Activated CD8-positive, alpha-beta memory T cell treated with anti-CD3 and anti-CD28 coated beads, Interleukin-2, amount 50 U/mL, for 24 hours (primary cell): ENCODE measurements around the gene TCN1.
"Not testable (repeated sequence)": the region's sequence is repeated elsewhere in the genome, so short reads cannot be mapped to it uniquely, and the experiment has no call there.

Experiments used
- DNase-seq: peaks from one replicate; pipeline ENCODE4 v3.0.0-alpha.2; 2020; ENCODE audit errors: extremely low read depth

The TCN1 gene, protein sequence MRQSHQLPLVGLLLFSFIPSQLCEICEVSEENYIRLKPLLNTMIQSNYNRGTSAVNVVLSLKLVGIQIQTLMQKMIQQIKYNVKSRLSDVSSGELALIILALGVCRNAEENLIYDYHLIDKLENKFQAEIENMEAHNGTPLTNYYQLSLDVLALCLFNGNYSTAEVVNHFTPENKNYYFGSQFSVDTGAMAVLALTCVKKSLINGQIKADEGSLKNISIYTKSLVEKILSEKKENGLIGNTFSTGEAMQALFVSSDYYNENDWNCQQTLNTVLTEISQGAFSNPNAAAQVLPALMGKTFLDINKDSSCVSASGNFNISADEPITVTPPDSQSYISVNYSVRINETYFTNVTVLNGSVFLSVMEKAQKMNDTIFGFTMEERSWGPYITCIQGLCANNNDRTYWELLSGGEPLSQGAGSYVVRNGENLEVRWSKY

DNA sequence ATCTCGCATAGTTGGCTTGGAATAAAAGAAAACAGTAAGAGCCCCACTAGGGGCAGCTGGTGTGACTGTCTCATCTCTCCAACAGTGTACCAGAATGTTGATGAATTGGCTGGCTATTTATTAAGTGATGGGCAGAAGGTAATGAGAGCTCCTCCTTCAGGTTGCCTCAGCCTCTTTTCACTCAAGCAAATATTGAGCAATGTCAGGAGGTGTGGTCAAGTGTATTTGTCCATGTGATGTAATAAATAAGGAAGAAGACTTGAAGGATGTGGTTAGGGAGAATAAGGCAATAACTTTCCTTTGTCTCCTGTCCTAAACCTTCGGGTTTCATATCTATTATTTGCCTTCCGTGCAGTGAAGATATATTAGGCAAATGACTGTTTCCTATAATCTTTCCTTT is at the start of gene TCN1:
TCN1 (minus strand) TSS at position 91 of the 400 bp plus-strand sequence; CDS start at position 74, 17 bp downstream.
- DNase-seq: no peak

DNA sequence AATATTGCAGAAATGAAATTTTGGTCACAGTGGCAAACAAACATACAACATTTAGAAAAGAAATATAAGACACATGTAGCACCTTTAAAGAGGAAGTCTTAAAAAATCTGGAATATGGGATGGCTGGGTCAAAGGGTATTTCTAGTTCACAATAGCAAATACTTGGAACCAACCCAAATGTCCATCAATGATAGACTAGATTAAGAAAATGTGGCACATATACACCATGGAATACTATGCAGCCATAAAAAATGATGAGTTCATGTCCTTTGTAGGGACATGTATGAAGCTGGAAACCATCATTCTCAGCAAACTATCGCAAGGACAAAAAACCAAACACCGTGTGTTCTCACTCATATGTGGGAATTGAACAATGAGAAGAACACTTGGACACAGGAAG is 37.3 kb upstream of the TCN1 start:
- not testable (repeated sequence) for DNase-seq

DNA sequence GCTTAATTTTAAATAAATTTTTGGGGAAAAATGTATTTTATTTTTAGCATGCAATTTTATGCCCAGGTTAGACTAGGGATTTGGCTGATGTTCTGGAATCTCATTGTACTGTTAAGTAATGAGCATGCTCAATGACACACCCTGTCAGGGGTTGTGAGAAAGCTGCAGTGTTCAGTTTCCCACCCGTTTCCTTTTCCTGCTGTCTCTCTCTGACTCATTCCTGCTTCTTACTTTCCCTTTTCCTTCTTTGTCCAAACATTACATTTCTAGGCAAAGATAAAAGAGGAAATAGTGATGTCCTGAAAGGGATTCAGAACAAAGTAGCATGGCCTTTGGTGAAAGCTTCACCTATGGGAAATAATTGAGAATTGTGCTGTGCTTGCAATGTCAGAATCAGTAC is 35.0 kb upstream of the TCN1 start:
- DNase-seq: no peak

DNA sequence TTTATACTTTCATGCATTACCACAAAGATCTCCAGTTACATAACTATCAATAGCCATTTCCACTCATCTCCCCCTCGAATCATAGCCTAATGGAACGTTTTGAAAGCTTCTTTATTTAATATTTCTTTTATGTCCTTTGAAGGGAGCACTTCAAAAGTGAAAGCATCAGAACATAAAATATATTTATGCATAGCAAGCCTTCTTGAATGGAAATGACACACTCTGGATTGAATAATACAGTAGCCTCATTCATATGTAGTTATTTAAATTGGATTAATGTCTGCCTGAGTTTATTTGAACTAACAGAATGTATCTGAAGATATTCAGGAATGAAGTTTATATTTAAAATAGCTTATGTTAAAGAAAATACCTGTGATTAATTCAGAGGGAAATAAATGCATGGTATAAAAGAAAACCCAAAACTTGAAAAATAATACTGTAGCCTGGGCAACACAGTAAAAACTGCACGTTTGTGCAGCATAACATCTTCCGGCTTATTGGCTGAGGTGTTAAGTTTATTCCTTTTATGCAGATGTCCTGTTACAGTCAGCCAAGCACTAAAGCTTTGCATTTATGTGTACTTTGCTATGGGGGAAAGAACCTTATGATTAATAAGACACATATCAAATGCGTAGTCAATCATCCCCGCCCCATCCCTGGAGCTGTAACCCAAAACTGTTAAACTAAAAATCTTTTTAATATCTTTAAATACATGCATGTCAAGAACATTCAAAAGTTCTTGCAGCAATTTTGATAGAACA is 34.3 kb upstream of the TCN1 start:
- no peak for DNase-seq

DNA sequence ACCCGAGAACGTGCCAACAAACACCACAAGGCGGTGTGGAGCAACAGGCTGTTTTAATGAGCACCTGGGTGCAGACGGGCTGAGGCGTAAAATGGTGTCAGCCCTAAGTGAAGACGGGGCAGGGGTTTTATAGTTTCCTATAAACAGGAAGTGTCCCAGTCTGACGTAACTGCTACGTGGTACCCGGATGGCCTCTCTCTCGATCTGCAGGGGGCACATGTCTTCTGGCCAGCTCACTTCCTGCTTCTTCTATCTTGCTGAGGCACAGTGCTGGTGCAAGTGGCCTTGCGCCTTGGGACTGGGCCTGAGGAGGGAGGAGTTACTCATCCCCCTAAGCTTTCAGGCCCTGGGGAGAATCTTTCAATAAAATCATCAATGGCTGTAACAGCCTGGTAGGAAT is 33.2 kb upstream of the TCN1 start:
- no peak for DNase-seq

DNA sequence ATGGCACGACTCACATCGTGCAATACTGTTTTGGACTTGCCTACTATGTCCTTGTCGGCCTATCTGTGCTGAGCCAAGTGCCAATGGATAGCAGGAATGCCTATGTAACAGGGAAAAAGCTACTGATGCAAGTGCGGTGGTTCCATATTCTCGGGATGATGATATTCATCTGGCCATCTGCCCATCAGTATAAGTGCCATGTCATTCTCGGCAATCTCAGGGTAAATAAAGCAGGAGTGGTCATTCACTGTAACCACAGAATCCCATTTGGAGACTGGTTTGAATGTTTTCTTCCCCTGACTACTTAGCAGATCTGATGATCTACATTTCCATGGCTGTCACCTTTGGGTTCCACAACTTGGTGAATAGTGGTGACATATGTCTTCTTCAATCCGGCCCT is 32.4 kb upstream of the TCN1 start:
- no peak for DNase-seq

DNA sequence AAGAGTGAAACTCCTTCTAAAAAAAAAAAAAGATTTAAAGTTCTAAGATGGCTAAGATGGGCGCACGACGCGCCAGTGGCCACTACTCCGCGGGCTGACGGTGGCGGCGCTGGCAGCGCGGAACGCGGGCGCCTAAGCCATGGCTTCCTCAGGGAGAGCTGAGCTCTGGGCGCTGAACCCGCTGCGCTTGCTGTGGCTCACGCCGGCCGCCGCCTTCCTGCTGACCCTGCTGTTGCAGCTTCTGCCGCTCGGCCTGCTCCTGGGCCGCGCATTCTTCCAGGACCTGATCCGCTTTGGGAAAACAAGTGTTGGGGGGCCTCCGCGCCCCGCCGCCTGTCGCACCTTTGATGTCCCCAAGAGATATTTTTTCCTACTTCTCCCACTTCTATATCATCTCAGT is 31.8 kb upstream of the TCN1 start:
- DNase-seq: no peak

DNA sequence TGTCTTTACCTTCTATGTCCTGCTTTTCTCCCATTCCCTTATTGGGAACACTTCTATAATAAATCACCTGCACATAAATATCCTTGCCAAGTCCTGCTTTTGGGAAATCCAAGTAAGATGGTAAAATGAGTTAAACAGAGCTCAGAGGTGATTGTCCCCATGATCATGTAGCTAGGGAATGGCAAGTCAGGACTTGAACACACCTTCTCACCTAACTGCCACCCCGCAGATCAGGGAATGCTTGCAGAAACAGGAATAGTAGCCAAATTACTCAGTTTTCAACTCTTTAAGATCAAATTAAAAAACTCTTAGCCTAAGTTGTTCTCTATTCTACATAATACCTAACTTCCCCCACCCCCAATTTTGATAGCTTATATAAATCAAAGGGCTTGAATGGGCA is 28.3 kb upstream of the TCN1 start:
- no peak for DNase-seq

DNA sequence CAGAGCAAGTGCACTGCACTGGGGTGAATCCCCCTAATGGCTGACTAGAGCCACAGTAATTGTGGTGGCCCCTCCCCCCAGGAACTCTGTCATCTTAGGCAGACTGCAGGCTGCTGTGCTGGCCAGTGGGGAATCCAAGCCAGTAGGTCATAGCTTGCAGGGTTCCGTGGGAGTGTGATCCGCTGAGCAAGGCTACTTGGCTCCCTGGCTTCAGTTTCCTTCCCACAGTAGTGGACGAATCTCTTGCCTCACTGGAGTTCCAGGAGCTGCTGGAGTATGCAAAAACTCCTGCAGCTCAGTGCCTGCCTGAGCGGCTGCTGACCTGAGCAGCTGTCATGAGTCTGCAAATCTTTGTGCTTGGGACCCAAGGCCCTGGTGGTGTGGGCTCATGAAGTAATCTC is 25.5 kb upstream of the TCN1 start:
- DNase-seq: no peak

DNA sequence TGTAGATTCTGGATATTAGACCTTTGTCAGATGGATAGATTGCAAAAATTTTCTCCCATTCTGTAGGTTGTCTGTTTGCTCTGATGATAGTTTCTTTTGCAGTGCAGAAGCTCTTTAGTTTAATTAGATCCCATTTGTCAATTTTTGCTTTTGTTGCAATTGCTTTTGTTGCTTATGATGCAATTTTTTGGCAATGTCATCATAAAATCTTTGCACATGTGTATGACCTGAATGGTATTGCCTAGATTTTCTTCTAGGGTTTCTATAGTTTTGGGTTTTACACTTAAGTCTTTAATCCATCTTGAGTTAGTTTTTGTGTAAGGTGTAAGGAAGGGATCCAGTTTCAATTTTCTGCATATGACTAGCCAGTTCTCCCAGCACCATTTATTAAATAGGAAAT is 20.9 kb upstream of the TCN1 start:
- DNase-seq: not testable (repeated sequence)

DNA sequence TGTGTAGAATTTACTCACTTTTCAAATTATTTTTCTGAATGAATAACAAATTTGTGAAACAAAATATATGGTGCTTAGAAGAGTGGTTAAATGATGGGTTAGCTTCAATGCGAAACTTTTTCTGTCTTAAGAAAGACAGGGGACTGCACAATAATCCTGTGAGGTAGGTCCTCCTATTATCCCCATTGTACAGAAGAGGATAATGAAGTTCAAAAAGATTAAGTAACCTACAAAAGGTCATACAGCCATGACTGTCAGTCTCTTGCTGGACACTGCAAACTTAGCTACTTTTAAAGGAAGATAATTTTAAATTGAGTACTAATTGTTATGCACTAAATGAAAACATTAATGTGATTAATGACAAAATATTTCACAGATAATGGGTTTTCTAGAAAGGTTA is 17.3 kb upstream of the TCN1 start:
- no peak for DNase-seq

DNA sequence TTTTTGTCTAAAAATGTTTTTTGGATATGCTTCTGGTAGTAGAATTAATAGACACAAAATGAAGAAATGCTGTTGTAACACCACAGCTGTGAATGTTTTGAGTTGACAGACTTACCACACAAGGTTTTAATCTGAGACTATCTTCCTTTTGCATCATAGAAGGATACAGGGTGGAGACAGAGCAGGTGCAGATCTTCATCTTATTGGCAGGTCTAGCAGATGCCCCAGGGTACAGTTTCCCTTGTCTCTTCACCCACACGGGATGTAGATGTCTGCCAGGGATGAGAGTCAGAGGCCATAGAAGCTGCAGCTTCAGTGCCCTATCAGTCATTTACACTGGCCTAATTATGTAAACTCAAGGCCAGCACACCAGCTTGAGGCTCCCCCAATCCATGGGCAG is 13.3 kb upstream of the TCN1 start:
- DNase-seq: no peak

DNA sequence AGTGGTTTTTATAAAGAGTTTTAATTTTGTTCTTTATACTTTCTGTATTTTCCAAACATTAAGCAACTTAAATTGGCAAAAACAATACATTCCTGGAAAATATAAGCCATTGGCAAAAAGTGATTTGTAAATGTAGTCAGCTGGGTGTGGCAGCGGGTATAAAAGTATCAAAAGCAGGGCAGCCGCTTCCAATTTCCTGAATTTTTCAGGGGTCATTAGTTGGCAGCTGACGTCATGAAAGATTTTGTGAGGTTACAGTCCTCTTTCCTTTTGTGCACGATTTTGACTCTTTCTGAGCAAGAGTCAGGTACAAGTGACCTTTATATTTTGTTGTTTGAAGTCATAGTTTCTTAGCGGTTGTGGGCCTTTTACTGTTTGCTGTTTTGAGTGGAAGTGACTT is 12.3 kb upstream of the TCN1 start, which contains the start of gene OOSP3:
OOSP3 (plus strand) TSS at position 208 of the 400 bp plus-strand sequence; CDS start at position 235, 27 bp downstream.
- no peak for DNase-seq

DNA sequence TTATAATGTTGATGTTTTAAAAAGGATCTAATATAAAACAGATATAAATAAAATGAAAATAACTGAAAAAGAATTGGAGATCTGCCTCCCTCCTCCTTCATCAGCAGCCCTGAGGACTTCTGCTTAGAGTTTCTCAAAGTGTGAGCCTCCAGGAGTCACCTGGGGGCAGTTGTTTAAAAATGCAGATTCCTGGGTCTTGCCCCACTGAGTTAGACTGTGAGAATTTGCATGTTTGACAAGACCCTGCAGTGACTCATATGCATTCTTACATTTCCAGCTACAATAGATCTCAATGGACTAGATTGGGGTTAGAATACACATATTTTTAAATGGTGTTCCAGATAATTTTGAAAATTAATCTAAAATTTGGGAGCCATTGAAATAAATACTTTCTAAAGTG is 11.5 kb upstream of the TCN1 start:
- no peak for DNase-seq

DNA sequence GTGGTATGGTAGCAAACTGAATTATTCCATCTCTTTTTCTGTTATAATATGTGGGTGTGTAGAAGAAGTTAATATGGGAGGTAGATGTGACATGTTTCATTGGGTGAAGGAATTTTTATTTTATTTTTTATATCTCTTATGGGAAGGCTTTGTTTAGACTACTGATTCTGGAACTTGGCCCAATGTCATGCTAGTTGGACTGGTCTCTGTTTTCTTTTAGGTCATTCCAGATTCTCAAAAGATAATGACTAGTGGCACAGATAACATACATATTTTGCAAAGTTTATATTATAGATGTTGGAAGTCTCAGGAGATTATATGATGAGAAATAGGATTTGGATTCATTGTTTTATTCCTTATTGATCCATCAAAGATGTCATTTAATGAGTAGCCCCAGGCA is 11.0 kb upstream of the TCN1 start:
- DNase-seq: no peak

DNA sequence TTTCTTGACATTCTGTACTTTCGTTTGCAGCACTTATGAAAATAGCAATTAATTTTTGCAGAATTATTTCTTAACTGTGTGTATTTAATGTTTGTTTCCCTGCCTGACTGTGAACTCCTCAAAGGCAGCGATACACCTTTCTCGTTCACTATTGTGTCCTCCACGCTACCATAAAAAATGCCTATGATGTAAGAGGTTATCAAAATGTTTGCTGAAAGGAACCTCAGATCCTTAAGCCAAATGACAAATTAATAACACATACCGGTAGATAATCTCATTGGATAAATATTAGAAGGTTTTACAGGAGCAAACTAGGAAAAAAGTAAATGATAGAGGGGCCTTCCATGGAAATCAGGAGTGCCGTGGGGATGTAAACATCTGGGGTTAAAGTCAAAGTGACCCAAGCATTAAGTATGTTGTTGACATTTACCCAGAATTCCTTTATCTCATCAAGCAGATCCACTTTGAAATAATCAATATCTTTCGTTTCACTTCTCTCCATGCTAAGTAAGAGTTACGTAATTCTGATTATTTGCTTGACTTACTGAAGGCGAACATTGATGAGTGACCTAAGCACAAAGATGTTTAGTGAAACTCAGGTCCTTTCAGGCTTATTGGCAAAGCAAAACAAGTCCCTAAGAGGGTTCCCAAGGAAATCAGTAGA is 9.7 kb upstream of the TCN1 start:
- DNase-seq: no peak

DNA sequence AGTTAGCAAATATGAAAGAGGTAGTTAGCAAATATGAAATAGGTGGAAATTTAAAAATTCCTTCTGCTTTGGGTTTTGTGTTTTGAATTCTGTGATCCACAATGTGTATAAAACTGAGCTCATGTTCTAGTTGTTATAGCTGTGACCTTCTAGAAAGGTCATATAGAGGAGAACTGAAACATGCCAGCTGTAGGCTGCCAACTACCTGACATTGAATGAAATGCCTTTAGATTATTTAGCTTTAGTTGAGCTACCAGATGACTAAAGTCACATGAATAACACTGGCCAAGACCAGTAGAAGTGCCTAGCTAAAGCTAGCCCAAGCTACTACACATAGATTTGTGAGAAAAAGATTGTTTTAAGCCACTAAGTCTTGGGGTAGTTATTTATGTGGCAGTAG is 5.8 kb upstream of the TCN1 start:
- DNase-seq: no peak

DNA sequence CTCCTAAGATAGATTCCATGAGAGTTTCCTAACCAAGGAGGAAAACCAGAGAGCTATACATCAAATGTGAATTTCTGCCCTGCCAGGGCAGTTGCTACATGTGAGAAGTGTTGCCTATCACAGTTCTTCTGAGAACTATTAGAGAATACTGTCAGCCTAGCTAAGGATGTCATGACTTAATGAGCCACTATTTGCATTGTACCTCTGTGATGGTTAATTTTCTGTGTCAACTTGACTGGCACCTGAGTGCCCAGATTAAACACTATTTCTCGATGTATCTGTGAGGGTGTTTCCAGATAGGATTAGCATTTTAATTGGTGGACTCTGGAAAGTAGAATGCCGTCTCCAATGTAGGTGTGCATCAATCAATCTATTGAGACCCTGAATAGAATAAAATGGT is 1.7 kb upstream of the TCN1 start:
- no peak for DNase-seq

DNA sequence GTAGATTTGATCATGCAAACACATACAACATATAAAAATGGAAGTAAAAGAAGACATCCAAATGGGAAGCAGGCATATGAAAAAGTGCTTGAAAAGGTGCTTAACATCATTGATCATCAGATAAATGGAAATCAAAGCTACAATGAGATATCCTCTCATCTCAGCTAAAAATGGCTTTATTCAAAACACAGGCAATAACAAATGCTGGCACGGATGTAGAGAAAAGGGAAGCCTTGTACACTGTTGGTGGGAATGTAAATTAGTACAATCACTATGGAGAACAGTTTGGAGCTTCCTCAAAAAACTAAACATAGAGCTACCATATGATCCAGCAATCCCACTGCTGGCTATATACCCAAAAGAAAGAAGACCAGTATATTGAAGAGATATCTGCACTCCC is 549 bp upstream of the TCN1 start:
- no peak for DNase-seq

DNA sequence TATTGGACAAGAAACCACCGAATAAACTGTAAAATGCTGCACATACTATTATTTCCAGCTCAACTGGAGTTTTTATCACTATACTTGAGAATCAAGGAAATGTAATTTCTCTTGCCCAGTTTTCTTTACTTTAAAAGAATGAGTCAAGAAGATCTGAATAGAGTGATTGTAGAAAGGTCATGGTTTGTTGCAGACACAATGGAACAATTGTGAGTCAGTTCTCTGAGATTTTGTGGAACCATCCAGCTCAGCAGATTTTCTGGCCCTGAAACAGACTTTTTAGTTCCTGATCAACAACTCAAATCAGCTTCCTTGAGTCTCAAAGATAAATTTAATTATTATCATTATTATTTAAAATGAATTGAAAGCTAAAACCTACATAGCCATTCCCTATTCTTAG is 1.3 kb downstream of the TCN1 start:
- no peak for DNase-seq

DNA sequence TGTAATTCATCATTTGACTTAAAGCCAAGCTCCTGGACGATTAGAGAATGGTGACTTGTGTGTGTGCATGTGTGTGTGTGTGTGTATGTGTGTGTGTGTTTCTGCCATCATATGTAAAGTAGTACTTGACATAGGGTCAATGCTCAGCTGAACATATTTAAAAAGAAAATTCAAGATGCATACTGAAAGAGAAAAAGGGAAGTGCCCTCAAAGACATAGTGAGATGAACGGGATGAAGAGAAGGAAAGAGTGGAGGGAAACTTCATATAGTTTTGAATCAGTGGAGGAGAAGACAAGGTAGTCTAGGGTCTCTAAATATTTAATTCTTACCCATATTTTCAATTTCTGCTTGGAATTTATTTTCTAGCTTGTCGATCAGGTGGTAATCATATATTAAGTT is 4.0 kb downstream of the TCN1 start:
- no peak for DNase-seq

DNA sequence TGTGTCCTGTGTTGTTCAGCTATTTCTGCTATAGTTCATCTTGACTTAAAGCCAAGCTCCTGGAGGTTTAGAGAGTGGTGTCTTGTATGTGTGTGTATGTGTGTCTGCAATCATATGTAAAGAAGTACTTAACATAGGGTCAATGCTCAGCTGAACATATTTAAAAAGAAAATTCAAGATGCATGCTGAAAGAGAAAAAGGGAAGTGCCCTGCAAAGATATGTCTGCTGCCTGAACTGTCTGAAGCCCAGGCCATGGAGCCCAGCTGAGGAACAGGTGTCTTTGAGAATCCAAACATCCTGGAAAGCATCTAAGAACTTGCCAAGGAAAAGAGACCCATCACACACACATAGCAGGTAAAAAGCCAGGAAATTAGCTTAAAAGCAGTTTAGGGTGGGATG is 6.6 kb downstream of the TCN1 start:
- no peak for DNase-seq
